Vagina (tissue), 2 donors: Measurements from ENCODE around the gene GALNT9. TPM values are rescaled to one million over a fixed set of nuclear protein-coding genes. Genes with fewer than 3 reads are reported as not detected.
A peak's percentile ranks its signal among the peaks of the same experiment; 100 is the strongest.

ENCODE experiments used
- DNase-seq, 2 donors: peaks; one replicate each; pipeline ENCODE4 v3.0.0-alpha.2; 2017; ENCODE audit errors: extremely low spot score in 2 of 2
- H3K27ac ChIP-seq: fragments of 200-600 bp; sonication (generic); one replicate; pipeline ENCODE4 v1.5.1; 2019
- H3K27me3 ChIP-seq: fragments of 200-600 bp; sonication (generic); one replicate; pipeline ENCODE4 v1.5.1; 2019
- H3K36me3 ChIP-seq, 2 donors: fragments of 200-600 bp; sonication (generic); one replicate each; pipeline ENCODE4 v1.5.1; 2017 to 2019
- H3K4me1 ChIP-seq: fragments of 200-600 bp; sonication (generic); one replicate; pipeline ENCODE4 v1.5.1; 2019
- H3K4me3 ChIP-seq, 2 donors: fragments of 200-600 bp; sonication (generic); 1 replicate in 1 of 2; 2 replicates in 1 of 2; pipeline ENCODE4 v1.5.1; 2016 to 2019
- H3K9me3 ChIP-seq: fragments of 200-600 bp; sonication (generic); one replicate; pipeline ENCODE4 v1.5.1; 2019
- POLR2A ChIP-seq, 2 donors: fragments of 450-650 bp; IDR thresholded peaks; one replicate each; pipeline ENCODE4 v1.6.1; 2017; ENCODE audit warnings: antibody characterized with exemption in 2 of 2, mild to moderate bottlenecking in 2 of 2, moderate library complexity in 2 of 2
- POLR2AphosphoS5 ChIP-seq, 2 donors: sonication (generic); formaldehyde crosslinking; IDR thresholded peaks; one replicate each; pipeline ENCODE4 v1.9.0; 2017; ENCODE audit warnings: antibody characterized with exemption in 2 of 2, mild to moderate bottlenecking in 2 of 2, low read depth in 1 of 2; ENCODE audit not compliant: insufficient read depth in 1 of 2
- intact Hi-C: fragments of 100-400 bp; cut with DNase I; formaldehyde crosslinking; loops from one replicate; pipeline ENCODE4 v1.15.1; 2023
- total RNA-seq: library from RNA; depleted of rRNA; stranded (reverse); fragments of >200 nt; gene quantifications from one replicate; pipeline ENCODE4 v1.2.3, GENCODE V29; 2016
- TF ChIP-seq, protein P1 (sequence below), 3 experiments: fragments of 450-650 bp in 2 of 3; fragments of 200-600 bp in 1 of 3; sonication (generic) in 1 of 3; IDR thresholded peaks; one replicate each; pipeline ENCODE4 v1.5.1; 2017 to 2019; ENCODE audit warnings: antibody characterized with exemption in 3 of 3, mild to moderate bottlenecking in 2 of 3, moderate library complexity in 2 of 3

Gene GALNT9
- total RNA-seq, 1 donor from 2014 or later: 1.5 TPM

DNA sequence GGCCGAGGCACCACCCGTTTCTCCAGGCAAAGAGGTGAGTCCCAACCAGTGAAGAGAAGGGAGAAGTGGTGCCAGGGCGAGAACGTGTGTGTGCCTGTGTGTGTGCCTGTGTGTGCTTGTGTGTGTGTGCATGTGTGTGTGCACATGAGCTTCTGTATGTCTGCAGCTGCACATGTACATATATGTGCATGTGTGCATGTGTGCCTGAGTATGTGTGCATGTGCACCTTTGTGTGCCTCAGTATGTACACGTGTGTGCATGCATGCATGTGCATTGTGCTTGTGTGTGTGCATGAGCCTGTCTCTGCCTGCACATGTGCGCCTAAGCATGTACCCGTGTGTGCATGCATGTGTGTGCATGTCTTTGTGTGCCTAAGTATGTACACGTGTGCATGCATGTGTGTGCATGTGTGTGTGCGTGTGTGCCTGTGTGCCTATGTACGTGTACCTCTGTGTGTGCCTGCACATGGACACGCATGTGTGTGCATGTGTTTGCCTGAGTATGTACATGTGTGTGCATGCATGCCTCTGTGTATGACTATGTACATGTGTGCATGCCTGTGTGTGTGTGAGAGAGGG is 5.9 kb upstream of the GALNT9 start:
- H3K27me3 ChIP-seq: no peaks in the 10 kb centered on the region
- intact Hi-C loops: no loop called here
- H3K27ac ChIP-seq: no peak overlapping the region
- no peak for DNase-seq
- no peaks in the 10 kb centered on the region for H3K36me3 ChIP-seq
- H3K4me3 ChIP-seq: no peak overlapping the region
- TF ChIP-seq, protein P1, sequence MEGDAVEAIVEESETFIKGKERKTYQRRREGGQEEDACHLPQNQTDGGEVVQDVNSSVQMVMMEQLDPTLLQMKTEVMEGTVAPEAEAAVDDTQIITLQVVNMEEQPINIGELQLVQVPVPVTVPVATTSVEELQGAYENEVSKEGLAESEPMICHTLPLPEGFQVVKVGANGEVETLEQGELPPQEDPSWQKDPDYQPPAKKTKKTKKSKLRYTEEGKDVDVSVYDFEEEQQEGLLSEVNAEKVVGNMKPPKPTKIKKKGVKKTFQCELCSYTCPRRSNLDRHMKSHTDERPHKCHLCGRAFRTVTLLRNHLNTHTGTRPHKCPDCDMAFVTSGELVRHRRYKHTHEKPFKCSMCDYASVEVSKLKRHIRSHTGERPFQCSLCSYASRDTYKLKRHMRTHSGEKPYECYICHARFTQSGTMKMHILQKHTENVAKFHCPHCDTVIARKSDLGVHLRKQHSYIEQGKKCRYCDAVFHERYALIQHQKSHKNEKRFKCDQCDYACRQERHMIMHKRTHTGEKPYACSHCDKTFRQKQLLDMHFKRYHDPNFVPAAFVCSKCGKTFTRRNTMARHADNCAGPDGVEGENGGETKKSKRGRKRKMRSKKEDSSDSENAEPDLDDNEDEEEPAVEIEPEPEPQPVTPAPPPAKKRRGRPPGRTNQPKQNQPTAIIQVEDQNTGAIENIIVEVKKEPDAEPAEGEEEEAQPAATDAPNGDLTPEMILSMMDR (IDR thresholded peaks at IDR 0.05): no peak
- no peak for TF ChIP-seq POLR2A (IDR thresholded peaks at IDR 0.05)
- no peak for TF ChIP-seq POLR2AphosphoS5 (IDR thresholded peaks at IDR 0.05; ENCODE audit: insufficient read depth in 1 of 2, low read depth in 1 of 2)
- H3K4me1 ChIP-seq: no peaks in the 10 kb centered on the region
- H3K9me3 ChIP-seq: no peaks in the 10 kb centered on the region

DNA sequence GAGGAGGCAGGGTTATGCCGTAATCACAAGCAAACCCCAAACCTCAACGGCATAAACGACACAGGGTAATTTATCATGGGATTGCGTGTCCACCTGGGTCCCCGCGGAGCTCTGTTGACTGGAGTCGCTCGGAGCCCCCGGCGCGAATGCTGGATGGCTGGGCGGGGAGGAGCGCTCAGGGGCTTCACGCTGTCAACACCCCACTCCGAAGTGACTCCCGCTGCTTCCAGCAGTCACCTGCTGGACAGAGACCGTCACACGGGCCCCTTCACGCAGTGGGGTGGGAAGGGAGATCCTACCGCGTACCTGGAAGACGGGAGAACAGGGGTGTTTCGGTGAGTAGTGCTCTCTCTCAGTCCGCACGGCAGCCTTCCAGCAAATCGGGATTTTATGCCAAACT is 4.4 kb upstream of the GALNT9 start:
- H3K36me3 ChIP-seq: no peaks in the 10 kb centered on the region
- H3K27ac ChIP-seq: no peak overlapping the region
- intact Hi-C loops: no loop called here
- DNase-seq: no peak
- TF ChIP-seq, protein P1 (IDR thresholded peaks at IDR 0.05): no peak
- no peak for TF ChIP-seq POLR2AphosphoS5 (IDR thresholded peaks at IDR 0.05; ENCODE audit: insufficient read depth in 1 of 2, low read depth in 1 of 2)
- no peak for TF ChIP-seq POLR2A (IDR thresholded peaks at IDR 0.05)
- no peak overlapping the region for H3K4me3 ChIP-seq
- H3K4me1 ChIP-seq: peaks cover 3% of the 10 kb centered on the region
- no peaks in the 10 kb centered on the region for H3K27me3 ChIP-seq
- H3K9me3 ChIP-seq: no peaks in the 10 kb centered on the region

DNA sequence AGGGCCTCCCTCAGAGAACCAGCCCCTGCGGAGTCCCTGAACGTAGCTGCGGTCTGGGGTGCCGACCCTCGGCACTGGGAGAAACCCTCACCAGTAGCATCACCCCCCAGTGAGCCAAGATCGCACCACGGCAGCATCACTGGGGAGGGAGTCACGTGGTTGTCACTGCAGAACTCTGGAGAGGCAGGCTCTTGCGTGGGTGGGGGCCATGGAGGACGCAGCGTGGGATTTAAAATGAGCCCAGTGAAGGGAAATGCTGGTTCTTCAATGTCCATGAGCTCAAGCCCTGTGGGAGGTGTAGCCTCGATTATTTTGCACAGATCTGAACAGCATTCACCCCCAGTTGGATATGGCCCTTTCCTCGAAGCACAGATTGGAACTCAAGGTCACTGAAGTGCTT is 3.9 kb upstream of the GALNT9 start:
- Histone ChIP-seq H3K9me3 (no peaks in the 10 kb centered on the region), H3K4me1 (peaks cover 8% of the 10 kb centered on the region), H3K27me3 (no peaks in the 10 kb centered on the region), H3K4me3 (no peak overlapping the region), H3K27ac (no peak overlapping the region), H3K36me3 (no peaks in the 10 kb centered on the region)
- intact Hi-C loops: no loop called here
- TF ChIP-seq POLR2A (IDR thresholded peaks at IDR 0.05) (no peak), POLR2AphosphoS5 (IDR thresholded peaks at IDR 0.05; ENCODE audit: insufficient read depth in 1 of 2, low read depth in 1 of 2) (no peak)
- TF ChIP-seq, protein P1 (IDR thresholded peaks at IDR 0.05): no peak
- DNase-seq: no peak

DNA sequence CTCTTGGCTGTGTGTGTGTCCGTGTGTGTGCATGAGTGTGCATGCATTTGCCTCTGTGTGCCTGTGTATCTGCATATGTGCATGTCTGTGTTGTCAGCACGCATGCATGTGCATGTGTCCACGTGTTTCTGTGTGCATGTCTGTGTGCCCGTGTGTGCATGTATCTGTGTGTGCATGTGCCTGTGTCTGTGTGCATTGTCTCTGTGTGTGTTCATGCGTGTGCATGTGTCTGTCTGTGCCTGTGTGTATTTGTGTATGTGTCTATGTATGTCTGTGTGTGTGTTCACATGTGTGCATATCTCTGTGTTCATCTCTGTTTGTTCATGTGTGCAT is 1.1 kb upstream of the GALNT9 start:
- TF ChIP-seq POLR2A (IDR thresholded peaks at IDR 0.05): no peak
- H3K4me3 ChIP-seq: no peak overlapping the region
- H3K36me3 ChIP-seq: no peaks in the 10 kb centered on the region
- DNase-seq: no peak
- intact Hi-C loops: no loop called here
- no peak overlapping the region for H3K27ac ChIP-seq
- H3K4me1 ChIP-seq: peaks cover 23% of the 10 kb centered on the region
- no peaks in the 10 kb centered on the region for H3K9me3 ChIP-seq
- no peaks in the 10 kb centered on the region for H3K27me3 ChIP-seq

DNA sequence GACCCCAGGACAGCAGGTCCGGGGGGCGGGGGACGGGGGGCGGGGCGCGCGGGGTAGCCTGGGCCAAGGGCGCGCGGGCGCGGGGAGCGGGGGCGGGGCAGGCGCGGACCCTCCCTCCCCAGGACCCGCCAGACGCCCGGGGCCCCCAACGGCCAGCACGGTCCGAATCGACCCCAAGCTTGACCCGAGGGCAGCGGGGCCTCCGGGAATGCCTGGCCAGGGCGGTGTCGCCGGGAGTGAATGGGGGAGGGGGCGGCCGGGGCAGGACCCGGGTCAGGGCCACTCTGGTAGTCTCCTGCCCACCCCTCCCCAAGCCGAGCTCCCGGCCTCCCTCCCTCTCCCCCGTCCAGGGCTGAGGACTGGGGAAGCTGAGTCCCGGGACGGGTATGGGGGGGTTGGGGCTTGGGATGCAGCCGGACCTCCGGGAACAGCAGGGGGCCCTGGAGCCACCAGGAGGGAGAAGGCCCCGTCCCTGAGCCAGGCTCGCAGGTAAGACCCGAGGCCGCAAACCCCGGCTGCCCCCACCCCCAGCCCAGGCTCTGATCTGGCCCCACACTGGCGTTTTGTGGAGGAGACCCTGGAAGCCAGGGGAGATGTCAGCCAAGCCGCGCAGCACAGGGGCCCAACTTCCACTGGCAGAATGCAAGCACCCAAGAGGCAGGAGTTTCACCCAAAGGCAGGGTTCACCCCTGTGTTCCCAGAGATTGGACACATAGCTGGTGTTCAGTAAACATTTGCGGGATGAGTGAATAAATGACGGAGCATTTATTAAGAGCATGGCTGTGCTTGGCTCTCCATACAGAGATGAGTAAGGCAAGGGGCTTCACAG is 545 bp upstream of the GALNT9 start:
- no peaks in the 10 kb centered on the region for H3K36me3 ChIP-seq
- H3K27me3 ChIP-seq: no peaks in the 10 kb centered on the region
- peak overlapping the region in 1 of 2 donors; percentile 10 for H3K4me3 ChIP-seq
- no peak for TF ChIP-seq POLR2AphosphoS5 (IDR thresholded peaks at IDR 0.05; ENCODE audit: insufficient read depth in 1 of 2, low read depth in 1 of 2)
- TF ChIP-seq, protein P1 (IDR thresholded peaks at IDR 0.05): no peak
- peaks cover 23% of the 10 kb centered on the region for H3K4me1 ChIP-seq
- H3K27ac ChIP-seq: no peak overlapping the region
- intact Hi-C loops: no loop called here
- H3K9me3 ChIP-seq: no peaks in the 10 kb centered on the region
- no peak for DNase-seq
